ENCODE measurements around the gene UNC13B. TPM values are rescaled to one million over a fixed set of nuclear protein-coding genes. Genes with fewer than 3 reads are reported as not detected.
"Not testable (repeated sequence)": the region's sequence is repeated elsewhere in the genome, so short reads cannot be mapped to it uniquely, and the experiment has no call there.

The UNC13B gene
- total RNA-seq, 4 donors from 2014 or later = 19.1 to 46.9 (median 35.1) TPM

DNA sequence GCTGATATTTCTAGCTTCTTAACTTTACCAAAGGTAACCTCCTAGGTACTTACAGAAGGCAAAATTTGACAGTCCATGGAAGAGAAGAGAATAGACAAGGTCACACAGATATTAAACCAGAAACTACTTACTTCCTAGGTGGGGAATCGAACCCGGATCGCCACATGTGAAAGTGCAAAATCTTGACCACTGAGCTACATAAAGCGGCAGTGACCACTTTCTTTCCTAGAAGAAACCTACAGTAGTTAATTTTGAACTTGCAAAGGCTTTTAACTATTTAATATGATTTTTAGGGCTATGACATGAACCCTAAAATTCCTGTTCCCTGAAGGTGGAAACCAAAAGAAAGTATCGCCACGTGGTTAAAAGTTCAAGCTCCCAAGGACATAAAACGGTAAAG lies 25.8 kb upstream of the UNC13B start:
- no peaks in the 10 kb centered on the region for H3K4me1 ChIP-seq
- H3K27ac ChIP-seq = no peak overlapping the region
- H3K4me3 ChIP-seq (replicated peaks in 1 of 3) = no peak overlapping the region
- WGBS, 2 donors = 87 to 93% methylated on average over 7 of the region's 7 CpGs
- intact Hi-C loops (cut with DNase I) = no loop called here
- H3K9me3 ChIP-seq = no peaks in the 10 kb centered on the region
- DNase-seq = no peak
- H3K27me3 ChIP-seq = no peaks in the 10 kb centered on the region
- TF ChIP-seq, protein P1, sequence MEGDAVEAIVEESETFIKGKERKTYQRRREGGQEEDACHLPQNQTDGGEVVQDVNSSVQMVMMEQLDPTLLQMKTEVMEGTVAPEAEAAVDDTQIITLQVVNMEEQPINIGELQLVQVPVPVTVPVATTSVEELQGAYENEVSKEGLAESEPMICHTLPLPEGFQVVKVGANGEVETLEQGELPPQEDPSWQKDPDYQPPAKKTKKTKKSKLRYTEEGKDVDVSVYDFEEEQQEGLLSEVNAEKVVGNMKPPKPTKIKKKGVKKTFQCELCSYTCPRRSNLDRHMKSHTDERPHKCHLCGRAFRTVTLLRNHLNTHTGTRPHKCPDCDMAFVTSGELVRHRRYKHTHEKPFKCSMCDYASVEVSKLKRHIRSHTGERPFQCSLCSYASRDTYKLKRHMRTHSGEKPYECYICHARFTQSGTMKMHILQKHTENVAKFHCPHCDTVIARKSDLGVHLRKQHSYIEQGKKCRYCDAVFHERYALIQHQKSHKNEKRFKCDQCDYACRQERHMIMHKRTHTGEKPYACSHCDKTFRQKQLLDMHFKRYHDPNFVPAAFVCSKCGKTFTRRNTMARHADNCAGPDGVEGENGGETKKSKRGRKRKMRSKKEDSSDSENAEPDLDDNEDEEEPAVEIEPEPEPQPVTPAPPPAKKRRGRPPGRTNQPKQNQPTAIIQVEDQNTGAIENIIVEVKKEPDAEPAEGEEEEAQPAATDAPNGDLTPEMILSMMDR (IDR thresholded peaks at IDR 0.05) = no peak
- no peaks in the 10 kb centered on the region for H3K36me3 ChIP-seq

GRCh38 chr9:35136866-35137265 lies 24.9 kb upstream of the UNC13B start:
- no peaks in the 10 kb centered on the region for H3K27me3 ChIP-seq
- DNase-seq = no peak
- intact Hi-C loops (cut with DNase I) = no loop called here
- no peak overlapping the region for H3K27ac ChIP-seq
- WGBS, 2 donors = 84 to 88% methylated on average over 8 of the region's 8 CpGs
- H3K36me3 ChIP-seq = no peaks in the 10 kb centered on the region
- no peak overlapping the region for H3K4me3 ChIP-seq (replicated peaks in 1 of 3)
- no peaks in the 10 kb centered on the region for H3K4me1 ChIP-seq
- H3K9me3 ChIP-seq = no peaks in the 10 kb centered on the region
- TF ChIP-seq POLR2A (IDR thresholded peaks at IDR 0.05) = no peak
- TF ChIP-seq, protein P1 (IDR thresholded peaks at IDR 0.05) = no peak

DNA sequence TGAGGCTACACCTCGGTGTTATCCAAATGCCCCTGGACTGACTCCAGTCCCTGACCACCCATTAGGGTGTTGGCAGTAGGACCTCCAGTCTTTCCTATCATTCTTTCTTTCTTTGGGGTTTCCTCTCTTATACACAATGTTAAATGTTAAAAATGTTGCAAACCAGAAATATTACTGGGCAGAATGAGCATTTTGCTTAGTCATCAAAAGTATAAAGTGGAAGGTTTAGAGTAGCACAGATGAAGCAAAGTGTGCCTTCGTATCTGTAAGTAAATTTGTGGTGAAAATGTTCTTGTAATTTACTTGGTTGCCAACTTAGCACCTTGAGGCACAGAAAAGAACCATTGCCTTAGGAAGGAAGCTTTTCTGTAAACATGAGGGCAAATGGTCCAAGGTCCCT lies 21.7 kb upstream of the UNC13B start:
- WGBS, 2 donors = 92 to 94% methylated on average over 2 of the region's 2 CpGs
- intact Hi-C loops (cut with DNase I) = no loop called here
- no peak overlapping the region for H3K4me3 ChIP-seq (replicated peaks in 1 of 3)

GRCh38 chr9:35142037-35142436 lies 19.8 kb upstream of the UNC13B start:
- Histone ChIP-seq H3K4me1 (no peaks in the 10 kb centered on the region), H3K9me3 (no peaks in the 10 kb centered on the region), H3K27me3 (no peaks in the 10 kb centered on the region), H3K36me3 (no peaks in the 10 kb centered on the region), H3K27ac (no peak overlapping the region), H3K4me3 (replicated peaks in 1 of 3) (no peak overlapping the region)
- DNase-seq = no peak
- intact Hi-C loops (cut with DNase I) = no loop called here
- WGBS, 2 donors = 91 to 94% methylated on average over 5 of the region's 5 CpGs
- TF ChIP-seq, protein P1 (IDR thresholded peaks at IDR 0.05) = no peak
- TF ChIP-seq POLR2A (IDR thresholded peaks at IDR 0.05) = no peak

More for the DNA sequence above, 21.7 kb upstream of the UNC13B start:
- Histone ChIP-seq H3K9me3 (no peaks in the 10 kb centered on the region), H3K27me3 (no peaks in the 10 kb centered on the region), H3K4me1 (no peaks in the 10 kb centered on the region), H3K27ac (no peak overlapping the region), H3K36me3 (no peaks in the 10 kb centered on the region)
- DNase-seq = no peak
- no peak for TF ChIP-seq POLR2A (IDR thresholded peaks at IDR 0.05)
- TF ChIP-seq, protein P1 (IDR thresholded peaks at IDR 0.05) = no peak

GRCh38 chr9:35147941-35148563 lies 13.8 kb upstream of the UNC13B start:
- H3K9me3 ChIP-seq; H3K27me3 ChIP-seq; H3K36me3 ChIP-seq; intact Hi-C loops (cut with DNase I); H3K4me1 ChIP-seq; DNase-seq; H3K27ac ChIP-seq; H3K4me3 ChIP-seq (replicated peaks in 1 of 3): not testable (repeated sequence)
- 80 to 82% methylated on average over 5 of the region's 5 CpGs for WGBS, 2 donors
